ENCODE results near the gene PLAC1. TPM values are rescaled to one million over a fixed set of nuclear protein-coding genes. Genes with fewer than 3 reads are reported as not detected.
A peak's percentile ranks its signal among the peaks of the same experiment; 100 is the strongest.

The PLAC1 gene
- polyA plus RNA-seq, 1 donor from 2014 or later: not detected

DNA sequence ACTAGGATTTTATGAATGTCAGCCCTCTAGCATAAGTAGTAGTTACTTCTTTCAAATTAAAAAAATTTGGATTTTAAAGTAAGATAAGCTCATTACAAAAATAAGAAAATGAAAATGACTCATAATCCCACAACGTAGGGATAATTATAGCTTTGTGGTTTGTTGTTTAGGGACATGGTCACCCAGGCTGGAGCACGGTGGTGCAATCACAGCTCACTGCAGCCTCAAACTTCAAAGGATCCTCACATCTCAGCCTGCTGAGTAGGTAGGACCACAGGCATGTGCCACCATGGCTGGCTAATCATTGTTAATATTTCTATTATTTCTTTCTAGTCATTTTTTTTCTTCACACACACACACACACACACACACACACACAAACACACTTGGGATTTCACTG, 57.6 kb downstream of the PLAC1 start:
- Mint-ChIP-seq H3K27ac (no peak overlapping the region), H3K9me3 (no peaks in the 10 kb centered on the region), H3K27me3 (peaks cover 15% of the 10 kb centered on the region), H3K36me3 (no peaks in the 10 kb centered on the region), H3K4me1 (no peaks in the 10 kb centered on the region), H3K4me3 (no peak overlapping the region)

GRCh38 chrX:134599184-134599914, 58.9 kb downstream of the PLAC1 start:
- peaks cover 13% of the 10 kb centered on the region for H3K27me3 Mint-ChIP-seq
- H3K9me3 Mint-ChIP-seq: no peaks in the 10 kb centered on the region
- no peak overlapping the region for H3K4me3 Mint-ChIP-seq
- H3K27ac Mint-ChIP-seq: peak overlapping the region in 1 of 3 donors; percentile 17
- no peaks in the 10 kb centered on the region for H3K36me3 Mint-ChIP-seq
- H3K4me1 Mint-ChIP-seq: no peaks in the 10 kb centered on the region

GRCh38 chrX:134592303-134592702, 66.0 kb downstream of the PLAC1 start:
- H3K4me1 Mint-ChIP-seq: no peaks in the 10 kb centered on the region
- peaks cover 0 to 2% (median 0%) of the 10 kb centered on the region in 3 donors for H3K9me3 Mint-ChIP-seq
- H3K36me3 Mint-ChIP-seq: peaks cover 2% of the 10 kb centered on the region
- H3K4me3 Mint-ChIP-seq: no peak overlapping the region
- H3K27ac Mint-ChIP-seq: no peak overlapping the region
- H3K27me3 Mint-ChIP-seq: peaks cover 13% of the 10 kb centered on the region

DNA sequence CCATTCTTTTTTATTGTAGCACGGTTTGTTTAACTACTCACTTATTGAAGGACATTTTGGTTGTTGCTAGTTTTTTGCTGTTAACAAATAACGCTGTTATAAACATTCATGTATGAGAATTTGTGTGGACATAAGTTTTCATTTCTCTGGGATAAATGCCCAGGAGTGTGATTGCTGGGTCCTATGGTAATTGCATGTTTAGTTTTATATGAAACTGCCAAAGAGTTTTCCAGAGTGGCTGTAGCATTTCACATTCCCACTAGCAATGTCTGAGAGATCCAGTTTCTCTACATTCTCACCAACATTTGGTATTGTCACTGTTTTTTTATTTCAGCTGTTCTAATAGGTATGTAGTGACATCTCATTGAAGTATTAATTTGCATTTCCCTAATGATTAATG, 66.8 kb downstream of the PLAC1 start:
- Mint-ChIP-seq H3K4me1 (no peaks in the 10 kb centered on the region), H3K4me3 (no peak overlapping the region), H3K27ac (no peak overlapping the region), H3K9me3 (peaks cover 0 to 2% (median 0%) of the 10 kb centered on the region in 3 donors), H3K27me3 (peaks cover 8% of the 10 kb centered on the region), H3K36me3 (peaks cover 2% of the 10 kb centered on the region)

DNA sequence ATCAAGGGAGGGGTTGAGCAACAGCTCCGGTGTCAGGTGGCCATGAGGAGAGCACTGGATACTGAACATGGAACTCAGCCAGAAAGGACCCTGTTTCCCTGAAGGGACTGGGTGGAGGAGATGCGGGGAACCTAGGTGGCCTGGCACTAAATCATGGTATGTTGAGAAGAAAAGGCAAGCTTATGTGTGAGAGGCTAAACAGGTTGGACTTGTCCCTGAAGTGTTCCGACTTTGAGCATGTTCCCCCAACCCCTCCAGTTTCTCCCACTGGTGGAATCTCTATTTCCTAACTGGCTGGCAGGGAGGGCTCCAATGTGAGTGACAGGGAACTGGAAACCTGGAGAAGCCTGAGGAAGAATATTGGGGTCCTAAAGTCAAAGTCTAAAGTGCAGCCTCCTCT, 69.5 kb downstream of the PLAC1 start:
- H3K4me3 Mint-ChIP-seq: no peak overlapping the region
- H3K27ac Mint-ChIP-seq: no peak overlapping the region
- no peaks in the 10 kb centered on the region for H3K4me1 Mint-ChIP-seq
- H3K9me3 Mint-ChIP-seq: peaks cover 0 to 2% (median 0%) of the 10 kb centered on the region in 3 donors
- peaks cover 2% of the 10 kb centered on the region for H3K36me3 Mint-ChIP-seq
- H3K27me3 Mint-ChIP-seq: peaks cover 7% of the 10 kb centered on the region

DNA sequence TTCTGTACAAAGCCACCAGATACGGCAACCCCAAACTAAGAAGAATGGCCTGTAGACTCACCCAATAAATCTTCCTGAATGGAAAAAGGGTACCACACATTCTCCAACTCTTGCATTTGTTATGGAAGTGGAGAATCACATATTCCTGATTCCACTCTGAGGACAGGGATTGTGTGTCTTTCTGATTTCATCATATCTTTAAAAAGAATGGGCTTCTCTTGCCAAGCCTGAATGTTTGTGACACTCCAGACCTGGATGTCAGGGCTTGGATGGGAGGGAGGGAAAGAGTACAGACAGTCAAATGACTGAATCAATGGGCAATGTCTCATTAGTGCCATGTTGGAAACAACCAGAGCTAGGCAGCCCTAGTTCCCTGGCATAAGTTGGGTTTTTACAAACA, 77.4 kb downstream of the PLAC1 start:
- no peak overlapping the region for H3K27ac Mint-ChIP-seq
- no peak overlapping the region for H3K4me3 Mint-ChIP-seq
- H3K27me3 Mint-ChIP-seq: no peaks in the 10 kb centered on the region
- H3K4me1 Mint-ChIP-seq: peaks cover 0 to 2% (median 0%) of the 10 kb centered on the region in 3 donors
- no peaks in the 10 kb centered on the region for H3K9me3 Mint-ChIP-seq
- H3K36me3 Mint-ChIP-seq: no peaks in the 10 kb centered on the region

- no peaks in the 10 kb centered on the region for H3K36me3 Mint-ChIP-seq
- peaks cover 0 to 4% (median 2%) of the 10 kb centered on the region in 3 donors for H3K4me1 Mint-ChIP-seq
- peaks cover 2% of the 10 kb centered on the region for H3K27me3 Mint-ChIP-seq
- no peaks in the 10 kb centered on the region for H3K9me3 Mint-ChIP-seq
- peak overlapping the region in 1 of 3 donors; percentile 63 for H3K27ac Mint-ChIP-seq
- H3K4me3 Mint-ChIP-seq: peak overlapping the region in 1 of 4 donors; percentile 43
Measured at GRCh38 chrX:134573683-134574035, 84.6 kb downstream of the PLAC1 start.

DNA sequence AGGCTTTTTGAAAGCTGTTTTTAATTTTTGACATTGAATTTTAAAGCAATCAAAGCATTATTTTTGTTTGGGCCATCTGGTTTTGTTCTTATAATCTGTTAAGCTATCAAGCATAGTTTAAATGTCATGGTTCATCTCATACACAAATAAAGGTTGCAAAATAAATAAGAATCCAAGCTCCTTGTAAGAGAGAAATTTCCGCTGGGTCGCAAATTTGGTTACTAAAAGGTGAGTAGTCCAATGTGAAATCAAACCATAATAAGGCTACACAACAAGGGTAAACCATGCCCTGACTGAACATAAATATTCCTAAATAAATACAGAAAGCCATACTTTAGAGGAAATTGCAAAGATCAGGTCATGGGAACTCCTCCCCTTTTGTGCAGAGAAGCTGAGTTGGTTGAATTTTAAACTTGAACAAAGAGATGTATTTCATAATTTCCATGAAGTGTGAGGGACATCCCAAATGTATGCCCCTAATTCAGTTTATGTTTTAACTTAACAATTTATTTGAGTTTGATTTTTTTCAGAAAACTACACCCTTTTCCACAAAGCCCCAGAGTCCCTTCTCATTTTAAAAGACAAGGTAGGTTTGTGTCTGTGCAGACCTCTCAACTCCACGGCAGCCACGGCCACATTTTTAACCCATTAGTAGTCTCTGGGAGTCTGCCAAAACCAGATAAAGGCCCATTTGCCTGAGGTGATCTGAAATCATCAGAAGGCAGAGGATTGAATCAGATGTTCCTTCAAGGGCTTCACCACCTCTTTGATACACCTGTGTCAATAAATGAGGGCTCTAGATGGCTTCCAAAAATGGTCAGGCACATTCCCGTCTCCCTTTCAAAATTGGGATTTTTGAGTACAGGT, 85.2 kb downstream of the PLAC1 start:
- H3K36me3 Mint-ChIP-seq: no peaks in the 10 kb centered on the region
- H3K9me3 Mint-ChIP-seq: no peaks in the 10 kb centered on the region
- peaks cover 4% of the 10 kb centered on the region for H3K27me3 Mint-ChIP-seq
- H3K4me1 Mint-ChIP-seq: peaks cover 0 to 4% (median 2%) of the 10 kb centered on the region in 3 donors
- H3K4me3 Mint-ChIP-seq: no peak overlapping the region
- H3K27ac Mint-ChIP-seq: no peak overlapping the region

- H3K27ac Mint-ChIP-seq: no peak overlapping the region
- no peaks in the 10 kb centered on the region for H3K36me3 Mint-ChIP-seq
- H3K4me1 Mint-ChIP-seq: peaks cover 0 to 2% (median 2%) of the 10 kb centered on the region in 3 donors
- H3K4me3 Mint-ChIP-seq: no peak overlapping the region
- no peaks in the 10 kb centered on the region for H3K9me3 Mint-ChIP-seq
- peaks cover 4% of the 10 kb centered on the region for H3K27me3 Mint-ChIP-seq
Measured at GRCh38 chrX:134571796-134572195, 86.5 kb downstream of the PLAC1 start.

- Mint-ChIP-seq H3K4me3 (no peak overlapping the region), H3K36me3 (no peaks in the 10 kb centered on the region), H3K27ac (no peak overlapping the region), H3K27me3 (peaks cover 4% of the 10 kb centered on the region), H3K9me3 (no peaks in the 10 kb centered on the region), H3K4me1 (peaks cover 0 to 2% (median 2%) of the 10 kb centered on the region in 3 donors)
Measured at GRCh38 chrX:134570899-134571298, 87.4 kb downstream of the PLAC1 start.

DNA sequence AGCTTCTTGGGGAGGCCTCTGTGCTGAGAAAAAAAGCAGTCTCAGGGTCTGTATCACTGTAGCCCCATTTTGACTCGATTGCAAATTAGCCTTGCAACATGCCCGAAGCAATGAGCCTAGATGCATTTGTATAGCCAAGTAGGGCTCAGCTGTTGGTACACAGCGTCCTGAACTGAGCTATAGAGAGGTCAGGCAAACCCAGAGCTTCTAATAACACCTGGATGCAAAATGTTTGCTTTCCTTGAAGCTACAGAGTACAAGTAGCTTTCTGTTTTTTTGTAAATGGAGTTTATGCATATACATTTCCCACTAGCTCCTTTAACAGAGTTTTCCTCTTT, 87.8 kb downstream of the PLAC1 start:
- Mint-ChIP-seq H3K36me3 (no peaks in the 10 kb centered on the region), H3K9me3 (no peaks in the 10 kb centered on the region), H3K4me3 (no peak overlapping the region), H3K27me3 (peaks cover 4% of the 10 kb centered on the region), H3K27ac (no peak overlapping the region), H3K4me1 (peaks cover 0 to 2% (median 2%) of the 10 kb centered on the region in 3 donors)

- Mint-ChIP-seq H3K27ac (no peak overlapping the region), H3K4me1 (peaks cover 0 to 2% (median 2%) of the 10 kb centered on the region in 3 donors), H3K27me3 (peaks cover 4% of the 10 kb centered on the region), H3K36me3 (no peaks in the 10 kb centered on the region), H3K9me3 (no peaks in the 10 kb centered on the region), H3K4me3 (no peak overlapping the region)
Measured at GRCh38 chrX:134569306-134569705, 89.0 kb downstream of the PLAC1 start.

- Mint-ChIP-seq H3K27ac (no peak overlapping the region), H3K27me3 (peaks cover 4% of the 10 kb centered on the region), H3K36me3 (no peaks in the 10 kb centered on the region), H3K4me3 (no peak overlapping the region), H3K9me3 (no peaks in the 10 kb centered on the region), H3K4me1 (peaks cover 0 to 2% (median 2%) of the 10 kb centered on the region in 3 donors)
Measured at GRCh38 chrX:134568285-134569016, 89.8 kb downstream of the PLAC1 start.

DNA sequence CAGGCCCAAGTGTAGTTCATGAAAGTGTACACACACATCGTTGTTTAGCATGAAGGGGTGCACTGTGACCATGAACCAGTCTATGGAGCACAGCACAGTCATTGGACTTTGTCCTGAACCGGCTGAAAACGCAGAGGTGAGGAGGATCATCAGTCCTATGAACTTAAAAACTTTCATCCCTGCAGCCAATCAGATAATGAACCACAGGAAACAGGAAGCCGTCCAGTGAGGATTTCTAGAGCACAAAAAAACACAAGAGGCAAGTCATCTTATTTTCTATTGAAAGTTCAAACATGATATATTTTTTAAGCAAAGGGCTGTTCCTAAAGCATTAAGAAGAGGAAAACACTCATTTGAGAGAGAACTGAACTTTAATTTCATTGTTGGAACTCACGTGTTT, 91.8 kb downstream of the PLAC1 start:
- no peaks in the 10 kb centered on the region for H3K36me3 Mint-ChIP-seq
- no peak overlapping the region for H3K4me3 Mint-ChIP-seq
- H3K9me3 Mint-ChIP-seq: no peaks in the 10 kb centered on the region
- no peak overlapping the region for H3K27ac Mint-ChIP-seq
- peaks cover 0 to 2% (median 2%) of the 10 kb centered on the region in 3 donors for H3K4me1 Mint-ChIP-seq
- peaks cover 2% of the 10 kb centered on the region for H3K27me3 Mint-ChIP-seq

GRCh38 chrX:134562002-134562401, 96.3 kb downstream of the PLAC1 start:
- no peak overlapping the region for H3K27ac Mint-ChIP-seq
- no peaks in the 10 kb centered on the region for H3K4me1 Mint-ChIP-seq
- no peak overlapping the region for H3K4me3 Mint-ChIP-seq
- no peaks in the 10 kb centered on the region for H3K9me3 Mint-ChIP-seq
- H3K36me3 Mint-ChIP-seq: no peaks in the 10 kb centered on the region
- H3K27me3 Mint-ChIP-seq: peaks cover 4% of the 10 kb centered on the region

All from IgD-negative memory B cell (primary cell).